Measurements from ENCODE around the gene JPH4. TPM values are rescaled to one million over a fixed set of nuclear protein-coding genes. Genes with fewer than 3 reads are reported as not detected.

JPH4 gene
- polyA plus RNA-seq, 3 donors, result 2.2 to 4.1 (median 3.7) TPM

GRCh38 chr14:23533652-23534435, 44.7 kb downstream of the JPH4 start:
- no peak for TF ChIP-seq CTCF (IDR thresholded peaks at IDR 0.05)
- Mint-ChIP-seq H3K27me3 (ENCODE audit: low read depth in 3 of 3) (peaks cover 1 to 3% (median 3%) of the 10 kb centered on the region in 3 donors), H3K4me1 (peaks cover 12% of the 10 kb centered on the region), H3K36me3 (no peaks in the 10 kb centered on the region), H3K27ac (peak overlapping the region in 1 of 7 donors; percentile 42), H3K9me3 (peaks cover 0 to 1% (median 0%) of the 10 kb centered on the region in 7 donors), H3K4me3 (no peak overlapping the region)
- no peak overlapping the region for H2AFZ ChIP-seq (ENCODE audit: insufficient read depth, low read depth, low read length, poor library complexity, severe bottlenecking)
- H3K9me3 ChIP-seq (replicated peaks in 1 of 2; ENCODE audit: control insufficient read depth in 1 of 2, insufficient read depth in 1 of 2, low read length in 2 of 2), result no peaks in the 10 kb centered on the region
- H3K27me3 ChIP-seq (ENCODE audit: control insufficient read depth in 2 of 2, insufficient read depth in 2 of 2, low read length in 2 of 2), result no peaks in the 10 kb centered on the region
- H3K4me1 ChIP-seq (ENCODE audit: control insufficient read depth in 1 of 2, insufficient read depth in 2 of 2, low read length in 2 of 2), result peaks cover 0 to 4% of the 10 kb centered on the region in 2 donors
- no peaks in the 10 kb centered on the region for H3K36me3 ChIP-seq (replicated peaks in 1 of 2; ENCODE audit: control insufficient read depth in 1 of 2, insufficient read depth in 2 of 2, low read length in 2 of 2)
- no peaks in the 10 kb centered on the region for H4K20me1 ChIP-seq (ENCODE audit: insufficient read depth, low read length)
- H3K9ac ChIP-seq (ENCODE audit: insufficient read depth, low read length, poor library complexity, severe bottlenecking), result no peak overlapping the region
- H3K4me3 ChIP-seq (replicated peaks in 1 of 3; ENCODE audit: low read depth in 2 of 3, low read length in 3 of 3), result no peak overlapping the region
- intact Hi-C loops (cut with micrococcal nuclease), result no loop called here
- DNase-seq, result no peak
- WGBS (ENCODE audit: insufficient coverage), result 93% methylated on average over 13 of the region's 16 CpGs
- no peak overlapping the region for H3K4me2 ChIP-seq (replicated peaks; ENCODE audit: extremely low read depth, low read length, poor library complexity, severe bottlenecking)
- no peak overlapping the region for H3K27ac ChIP-seq (ENCODE audit: low read depth in 1 of 2, low read length in 2 of 2)
- no peaks in the 10 kb centered on the region for H3K79me2 ChIP-seq (ENCODE audit: insufficient read depth, low read length)

GRCh38 chr14:23532658-23533057, 45.9 kb downstream of the JPH4 start:
- Histone ChIP-seq H3K4me3 (replicated peaks in 1 of 3; ENCODE audit: low read depth in 2 of 3, low read length in 3 of 3) (no peak overlapping the region), H4K20me1 (ENCODE audit: insufficient read depth, low read length) (no peaks in the 10 kb centered on the region), H2AFZ (ENCODE audit: insufficient read depth, low read depth, low read length, poor library complexity, severe bottlenecking) (no peak overlapping the region), H3K36me3 (replicated peaks in 1 of 2; ENCODE audit: control insufficient read depth in 1 of 2, insufficient read depth in 2 of 2, low read length in 2 of 2) (no peaks in the 10 kb centered on the region), H3K9ac (ENCODE audit: insufficient read depth, low read length, poor library complexity, severe bottlenecking) (no peak overlapping the region), H3K4me1 (ENCODE audit: control insufficient read depth in 1 of 2, insufficient read depth in 2 of 2, low read length in 2 of 2) (peaks cover 0 to 4% of the 10 kb centered on the region in 2 donors), H3K27me3 (ENCODE audit: control insufficient read depth in 2 of 2, insufficient read depth in 2 of 2, low read length in 2 of 2) (no peaks in the 10 kb centered on the region), H3K4me2 (replicated peaks; ENCODE audit: extremely low read depth, low read length, poor library complexity, severe bottlenecking) (no peak overlapping the region), H3K27ac (ENCODE audit: low read depth in 1 of 2, low read length in 2 of 2) (no peak overlapping the region), H3K9me3 (replicated peaks in 1 of 2; ENCODE audit: control insufficient read depth in 1 of 2, insufficient read depth in 1 of 2, low read length in 2 of 2) (no peaks in the 10 kb centered on the region), H3K79me2 (ENCODE audit: insufficient read depth, low read length) (no peaks in the 10 kb centered on the region)
- 95% methylated on average over 7 of the region's 7 CpGs for WGBS (ENCODE audit: insufficient coverage)
- Mint-ChIP-seq H3K27me3 (ENCODE audit: low read depth in 3 of 3) (peaks cover 1 to 4% (median 3%) of the 10 kb centered on the region in 3 donors), H3K4me1 (peaks cover 12% of the 10 kb centered on the region), H3K36me3 (no peaks in the 10 kb centered on the region), H3K4me3 (no peak overlapping the region), H3K9me3 (peaks cover 0 to 2% (median 0%) of the 10 kb centered on the region in 7 donors), H3K27ac (no peak overlapping the region)
- no peak for TF ChIP-seq CTCF (IDR thresholded peaks at IDR 0.05)
- DNase-seq, result no peak
- intact Hi-C loops (cut with micrococcal nuclease), result no loop called here

Measured in CD14-positive monocyte (primary cell).